ENCODE data around the gene JMJD1C. TPM values are rescaled to one million over a fixed set of nuclear protein-coding genes. Genes with fewer than 3 reads are reported as not detected.
"Not testable (repeated sequence)": the region's sequence is repeated elsewhere in the genome, so short reads cannot be mapped to it uniquely, and the experiment has no call there.

Gene JMJD1C
- 10 to 100 TPM; 84.1 to 91.1 TPM for total RNA-seq
- long read RNA-seq, donor 1, partial matches to known transcripts: 2 of 16 reads
- long read RNA-seq, donor 1, other reads (novel, unspliced or antisense): 14 of 16 reads
- long read RNA-seq, donor 2, partial matches to known transcripts: 10 of 30 reads
- long read RNA-seq, donor 2, other reads (novel, unspliced or antisense): 20 of 30 reads

DNA sequence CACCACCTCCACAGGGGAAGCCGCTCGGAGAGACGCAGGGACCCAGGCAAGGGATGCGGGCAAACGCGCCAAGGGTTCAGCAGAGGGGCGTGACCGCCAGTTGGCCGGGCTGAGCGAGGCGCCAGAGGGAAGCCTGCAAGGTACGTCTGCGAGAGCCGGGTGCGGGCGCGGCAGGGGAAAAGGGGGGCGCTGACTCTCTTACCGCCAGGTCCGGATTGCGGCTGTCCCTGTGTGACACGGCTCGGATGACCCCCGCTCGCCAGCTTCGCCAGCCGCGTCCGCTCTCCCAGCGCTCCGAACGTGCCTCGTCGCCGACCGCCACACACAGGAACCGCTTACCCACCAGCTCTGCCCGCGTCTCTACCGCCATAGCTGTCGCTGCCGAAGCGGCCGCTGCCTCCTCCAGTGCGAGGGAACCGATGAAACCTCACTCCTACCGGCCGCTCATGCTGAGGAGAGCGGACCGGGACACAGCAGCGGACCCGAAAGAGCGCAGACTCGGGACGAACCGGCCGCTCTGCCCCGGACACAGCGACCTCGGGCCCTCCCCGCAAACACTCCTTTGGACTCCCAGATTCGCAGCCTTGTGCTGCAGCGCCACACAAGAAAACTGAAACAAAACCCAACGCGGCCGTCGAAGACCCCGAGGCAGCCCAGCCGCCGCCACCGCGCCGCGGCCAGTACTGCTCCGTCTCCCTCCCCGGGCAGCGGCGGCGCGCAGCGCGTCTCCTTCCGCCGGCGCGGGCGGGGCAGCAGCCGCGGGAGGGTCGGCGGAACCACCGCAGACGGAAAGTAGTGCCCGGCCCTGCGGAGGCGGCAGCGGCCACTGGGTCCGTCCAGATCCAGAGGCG, at the start of gene JMJD1C:
TSS of gene JMJD1C (minus strand) at position 685 of the 851 bp plus-strand sequence. CDS start at position 370, 315 bp downstream.
- DNase-seq (ENCODE audit: low spot score): peak; percentile 94
- intact Hi-C loops (cut with DNase I): loop anchor here in 1 of 2 donors (10.0 kb wide), 2 partner anchors 59 to 249 kb away; partner anchors contain the start of gene REEP3

DNA sequence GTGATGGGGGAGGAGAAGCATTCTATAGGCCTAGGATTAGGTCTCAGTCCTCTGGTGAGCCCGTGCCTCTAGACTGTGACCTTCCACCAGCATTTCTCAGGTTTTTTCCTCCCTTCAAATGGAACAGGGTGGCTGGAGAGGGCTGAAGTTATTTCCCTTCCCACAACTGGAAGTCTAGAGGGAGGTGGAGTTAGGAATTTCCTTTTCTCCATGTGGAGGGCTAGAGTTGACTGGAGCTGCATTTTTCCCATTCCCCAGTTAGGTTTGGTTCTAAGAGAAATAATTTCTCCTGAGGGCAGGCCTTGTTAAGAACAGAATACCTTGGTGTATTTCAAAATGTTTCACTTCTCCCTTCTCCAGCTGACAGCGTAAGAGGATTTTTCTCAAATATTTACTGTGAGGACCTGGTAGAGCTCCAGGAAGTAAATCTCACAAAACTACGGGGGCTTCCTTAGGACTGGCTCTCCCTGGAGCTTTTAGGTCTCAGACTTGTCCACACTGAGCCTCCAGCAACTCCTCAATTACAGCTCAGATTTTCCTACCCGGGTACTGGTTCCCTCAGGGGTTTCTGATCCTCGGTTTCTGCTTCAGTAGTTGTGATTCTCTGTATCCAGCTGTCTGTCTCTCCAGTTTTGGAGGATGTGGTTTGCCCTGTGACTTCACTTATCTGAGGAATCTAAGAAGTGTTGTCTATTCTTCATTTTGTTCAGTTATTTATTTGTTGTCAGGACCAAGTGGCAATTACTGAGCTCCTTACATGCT, 49.4 kb upstream of the JMJD1C start:
- intact Hi-C loops (cut with DNase I): no loop called here
- DNase-seq (ENCODE audit: low spot score): no peak

DNA sequence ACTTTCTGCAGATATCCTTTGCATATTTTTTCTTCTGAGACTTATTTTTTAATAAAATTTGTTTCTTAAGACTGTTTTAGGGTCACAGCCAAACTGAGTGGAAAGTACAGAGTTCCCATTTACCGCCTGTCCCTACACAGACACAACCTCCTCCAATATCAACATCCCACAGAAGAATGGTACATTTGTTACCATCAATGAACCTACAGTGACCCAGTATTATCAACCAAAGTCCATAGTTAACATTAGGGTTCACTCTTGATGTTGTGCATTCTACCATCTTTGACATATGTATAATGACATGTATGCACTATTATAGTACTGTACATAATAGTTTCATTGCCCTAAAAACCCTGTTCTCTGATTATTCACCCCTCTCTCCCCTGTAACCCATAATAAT, 40.8 kb upstream of the JMJD1C start:
- DNase-seq (ENCODE audit: low spot score): no peak
- intact Hi-C loops (cut with DNase I): no loop called here

- DNase-seq (ENCODE audit: low spot score): no peak
- intact Hi-C loops (cut with DNase I): no loop called here
Measured at GRCh38 chr10:63505562-63505961, 39.8 kb upstream of the JMJD1C start.

DNA sequence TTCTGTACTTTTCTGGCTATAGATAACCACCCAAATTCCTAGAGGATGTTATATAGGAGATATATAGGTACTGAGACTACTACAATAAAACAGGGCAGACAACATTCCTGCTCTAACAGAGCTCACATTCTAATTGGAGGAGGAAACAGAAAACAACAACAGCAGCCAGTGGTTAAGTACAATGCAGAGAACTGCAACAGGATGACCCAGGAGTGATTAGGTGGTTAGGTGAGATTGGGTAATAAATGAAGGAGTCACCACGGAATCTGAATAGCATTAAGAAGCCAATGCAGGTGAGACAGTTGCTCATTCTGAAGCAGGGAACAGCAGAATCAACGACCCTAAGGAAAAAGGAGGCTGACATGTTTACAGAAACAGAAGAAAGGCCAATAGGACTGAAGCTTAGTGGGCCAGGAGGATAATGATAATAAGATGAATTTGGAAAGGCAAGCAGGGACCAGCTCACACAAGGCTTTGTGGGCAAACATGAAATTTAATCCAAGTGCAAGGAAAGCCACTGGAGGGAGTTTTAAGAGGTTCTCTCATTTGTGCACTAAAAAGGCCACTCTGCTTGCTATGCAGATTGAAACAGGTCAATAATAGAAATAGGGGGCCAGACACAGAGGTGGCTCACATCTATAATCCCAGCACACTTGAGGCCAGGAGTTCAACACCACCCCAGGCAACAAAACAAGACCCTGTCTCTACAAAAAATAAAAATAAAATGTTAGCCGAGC, 38.5 kb upstream of the JMJD1C start:
- intact Hi-C loops (cut with DNase I): no loop called here
- no peak for DNase-seq (ENCODE audit: low spot score)

DNA sequence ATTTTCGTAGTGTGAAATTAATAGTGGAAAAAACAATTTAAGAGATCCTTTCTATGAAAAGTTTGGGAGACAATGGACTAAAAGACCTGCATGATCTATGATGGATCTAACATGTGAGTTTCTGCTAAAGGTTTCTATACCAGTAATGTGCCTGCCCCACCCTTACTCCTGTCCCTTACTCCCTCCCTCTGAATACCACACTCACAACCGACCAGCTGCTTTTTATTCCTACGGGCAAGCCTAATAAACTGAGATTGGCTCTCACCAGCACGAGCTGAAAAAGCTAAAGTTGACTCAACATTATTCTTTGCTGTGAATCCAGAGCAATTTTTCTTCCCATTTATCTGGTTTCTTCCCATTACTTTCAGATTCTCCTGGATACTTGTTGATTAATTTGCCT, 37.6 kb upstream of the JMJD1C start:
- intact Hi-C loops (cut with DNase I): no loop called here

DNA sequence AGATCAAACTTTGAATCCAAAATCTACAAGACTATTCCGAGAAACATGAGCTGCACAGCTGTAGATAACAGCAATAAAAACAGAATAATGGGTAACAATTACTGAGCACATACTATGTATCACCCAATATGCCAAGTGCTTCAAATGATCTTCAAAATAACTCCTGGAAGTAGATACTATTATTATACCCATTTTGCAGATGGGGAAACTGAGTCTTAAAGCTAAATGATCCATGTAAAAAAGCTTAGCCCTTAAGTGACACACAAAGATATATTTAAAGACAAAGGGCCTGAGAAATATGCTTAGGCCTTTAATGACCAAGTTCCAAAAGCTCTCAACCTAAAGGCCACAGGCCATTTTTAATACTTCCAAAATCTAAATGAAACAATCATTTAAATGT, 37.1 kb upstream of the JMJD1C start:
- intact Hi-C loops (cut with DNase I): no loop called here

More for the DNA sequence above, 37.6 kb upstream of the JMJD1C start:
- DNase-seq (ENCODE audit: low spot score): no peak

DNA sequence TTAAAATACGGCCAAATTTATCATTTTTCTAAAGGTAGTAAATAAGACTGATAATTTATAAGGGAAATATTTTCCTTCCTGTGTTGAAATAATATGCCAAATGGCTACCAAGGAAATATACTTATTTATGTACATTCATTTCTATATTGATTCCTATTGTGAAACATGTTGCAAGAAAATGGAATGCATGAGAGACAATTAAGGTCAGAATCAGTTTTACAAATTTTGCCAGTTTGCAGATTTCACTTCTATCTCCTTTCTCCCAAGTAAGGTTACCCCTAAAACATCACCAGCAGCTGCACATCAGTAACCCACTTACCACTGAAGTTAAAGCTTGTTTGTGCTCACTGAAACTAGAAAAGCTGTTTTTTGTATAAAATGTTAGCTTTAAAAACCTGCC, 36.2 kb upstream of the JMJD1C start:
- intact Hi-C loops (cut with DNase I): no loop called here
- no peak for DNase-seq (ENCODE audit: low spot score)

More for the DNA sequence above, 37.1 kb upstream of the JMJD1C start:
- no peak for DNase-seq (ENCODE audit: low spot score)

GRCh38 chr10:63500551-63500950, 34.8 kb upstream of the JMJD1C start:
- DNase-seq (ENCODE audit: low spot score); intact Hi-C loops (cut with DNase I): not testable (repeated sequence)

- intact Hi-C loops (cut with DNase I): no loop called here
Measured at GRCh38 chr10:63498665-63499064, 32.9 kb upstream of the JMJD1C start.

GRCh38 chr10:63497321-63497720, 31.5 kb upstream of the JMJD1C start:
- no peak for DNase-seq (ENCODE audit: low spot score)
- intact Hi-C loops (cut with DNase I): no loop called here

More at GRCh38 chr10:63498665-63499064, 32.9 kb upstream of the JMJD1C start:
- no peak for DNase-seq (ENCODE audit: low spot score)

- DNase-seq (ENCODE audit: low spot score): no peak
- intact Hi-C loops (cut with DNase I): no loop called here
Measured at GRCh38 chr10:63496561-63496960, 30.8 kb upstream of the JMJD1C start.

- intact Hi-C loops (cut with DNase I): no loop called here
- DNase-seq (ENCODE audit: low spot score): no peak
Measured at GRCh38 chr10:63494951-63495350, 29.2 kb upstream of the JMJD1C start.

DNA sequence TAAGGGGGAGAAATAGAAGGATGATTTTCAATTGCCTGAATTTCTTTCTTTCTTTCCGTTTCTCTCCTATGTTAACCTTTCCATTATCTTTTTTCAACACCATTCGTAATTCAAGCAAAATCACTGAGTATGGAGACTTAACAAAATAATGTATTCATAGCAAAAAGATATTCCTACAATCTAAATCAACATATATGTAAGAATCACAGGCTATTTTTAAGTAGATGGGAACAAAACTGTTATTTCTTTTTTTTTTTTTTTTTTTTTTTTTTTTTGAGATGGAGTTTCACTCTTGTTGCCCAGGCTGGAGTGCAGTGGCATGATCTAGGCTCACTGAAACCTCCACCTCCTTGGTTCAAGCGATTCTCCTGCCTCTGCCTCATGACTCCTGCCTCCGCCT, 27.2 kb upstream of the JMJD1C start:
- no peak for DNase-seq (ENCODE audit: low spot score)
- intact Hi-C loops (cut with DNase I): no loop called here

DNA sequence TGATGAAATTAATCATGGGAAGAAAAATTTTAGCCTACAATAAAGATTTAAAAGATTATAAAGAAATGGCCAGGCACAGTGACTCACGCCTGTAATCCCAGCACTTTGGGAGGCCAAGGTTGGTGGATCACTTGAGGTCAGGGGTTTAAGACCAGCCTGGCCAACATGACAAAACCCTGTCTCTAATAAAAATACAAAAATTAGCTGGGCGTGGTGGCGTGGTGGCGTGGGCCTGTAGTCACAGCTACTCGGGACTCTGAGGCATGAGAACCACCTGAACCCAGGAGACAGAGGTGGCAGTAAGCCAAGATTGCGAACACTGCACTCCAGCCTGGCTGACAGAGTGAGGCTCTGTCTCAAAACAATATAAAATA, 26.5 kb upstream of the JMJD1C start:
- intact Hi-C loops (cut with DNase I); DNase-seq (ENCODE audit: low spot score): not testable (repeated sequence)

DNA sequence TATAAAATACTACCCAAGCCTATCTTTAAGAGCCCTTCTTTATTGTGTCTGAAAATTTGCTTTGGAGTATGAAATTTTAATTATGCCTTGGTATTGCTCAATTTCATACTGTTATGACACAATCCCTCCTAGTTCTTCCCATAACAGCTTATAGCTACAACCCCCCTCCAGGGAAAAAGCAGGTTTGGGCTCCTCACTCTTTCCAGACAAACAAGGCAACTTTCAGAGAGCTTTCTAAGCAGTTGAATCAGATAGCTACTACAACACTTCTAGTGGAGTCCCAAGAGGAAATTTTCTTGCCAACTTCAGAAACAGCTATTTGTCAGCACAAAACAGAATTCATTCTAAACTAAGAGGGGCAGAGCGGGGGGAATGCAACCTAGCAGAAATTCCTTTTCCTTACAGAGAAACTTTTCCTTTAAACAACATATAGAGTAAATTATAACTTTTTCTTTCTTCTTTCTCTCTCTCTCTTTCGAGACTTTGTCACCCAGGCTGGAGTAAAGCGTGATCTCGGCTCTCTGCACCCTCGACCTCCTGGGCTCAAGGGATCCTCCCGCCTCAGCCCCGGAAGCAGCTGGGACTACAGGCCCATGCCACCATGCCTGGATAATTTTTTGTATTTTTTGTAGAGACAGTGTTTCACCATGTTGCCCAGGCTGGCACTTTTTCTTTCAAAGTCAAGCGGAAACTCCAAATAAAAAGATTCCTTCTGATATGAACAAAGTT, 26.0 kb upstream of the JMJD1C start:
- intact Hi-C loops (cut with DNase I): no loop called here

GRCh38 chr10:63489838-63490237, 24.1 kb upstream of the JMJD1C start:
- no peak for DNase-seq (ENCODE audit: low spot score)
- intact Hi-C loops (cut with DNase I): no loop called here

More for the DNA sequence above, 26.0 kb upstream of the JMJD1C start:
- no peak for DNase-seq (ENCODE audit: low spot score)

GRCh38 chr10:63487990-63488389, 22.2 kb upstream of the JMJD1C start:
- DNase-seq (ENCODE audit: low spot score): no peak
- intact Hi-C loops (cut with DNase I): no loop called here

DNA sequence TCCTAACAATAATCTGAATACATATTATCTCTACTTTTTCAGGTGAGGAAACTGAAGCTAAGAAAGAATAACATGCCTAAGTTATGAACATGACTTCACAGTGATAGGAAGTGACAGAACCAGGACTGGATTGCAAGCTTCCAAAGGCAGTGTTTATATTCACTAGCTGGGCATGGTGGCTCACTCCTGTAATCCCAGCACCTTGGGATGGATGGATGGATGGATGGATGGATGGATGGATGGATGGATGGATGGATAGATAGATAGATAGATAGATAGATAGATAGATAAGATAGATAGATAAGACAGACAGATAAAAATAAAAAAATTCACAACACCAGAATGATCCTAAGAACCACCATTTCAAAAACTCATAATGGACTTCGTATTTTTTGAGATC, 18.2 kb upstream of the JMJD1C start:
- intact Hi-C loops (cut with DNase I): loop anchor here in 1 of 2 donors (1.0 kb wide), 1 partner anchor 46 kb away; no protein-coding TSS in a partner anchor
- no peak for DNase-seq (ENCODE audit: low spot score)

Measured in posterior vena cava (tissue), 2 donors.